Vagina (tissue), 2 donors: ENCODE data around the gene TMEM91. TPM values are rescaled to one million over a fixed set of nuclear protein-coding genes. Genes with fewer than 3 reads are reported as not detected.

Source experiments
- DNase-seq, 2 donors: peaks; one replicate each; pipeline ENCODE4 v3.0.0-alpha.2; 2017; ENCODE audit errors: extremely low spot score in 2 of 2
- H3K27ac ChIP-seq: fragments of 200-600 bp; sonication (generic); one replicate; pipeline ENCODE4 v1.5.1; 2019
- H3K27me3 ChIP-seq: fragments of 200-600 bp; sonication (generic); one replicate; pipeline ENCODE4 v1.5.1; 2019
- H3K36me3 ChIP-seq, 2 donors: fragments of 200-600 bp; sonication (generic); one replicate each; pipeline ENCODE4 v1.5.1; 2017 to 2019
- H3K4me1 ChIP-seq: fragments of 200-600 bp; sonication (generic); one replicate; pipeline ENCODE4 v1.5.1; 2019
- H3K4me3 ChIP-seq, 2 donors: fragments of 200-600 bp; sonication (generic); 1 replicate in 1 of 2; 2 replicates in 1 of 2; pipeline ENCODE4 v1.5.1; 2016 to 2019
- H3K9me3 ChIP-seq: fragments of 200-600 bp; sonication (generic); one replicate; pipeline ENCODE4 v1.5.1; 2019
- CTCF ChIP-seq, 3 experiments: fragments of 450-650 bp in 2 of 3; fragments of 200-600 bp in 1 of 3; sonication (generic) in 1 of 3; IDR thresholded peaks; one replicate each; pipeline ENCODE4 v1.5.1; 2017 to 2019; ENCODE audit warnings: antibody characterized with exemption in 3 of 3, mild to moderate bottlenecking in 2 of 3, moderate library complexity in 2 of 3
- POLR2A ChIP-seq, 2 donors: fragments of 450-650 bp; IDR thresholded peaks; one replicate each; pipeline ENCODE4 v1.6.1; 2017; ENCODE audit warnings: antibody characterized with exemption in 2 of 2, mild to moderate bottlenecking in 2 of 2, moderate library complexity in 2 of 2
- POLR2AphosphoS5 ChIP-seq, 2 donors: sonication (generic); formaldehyde crosslinking; IDR thresholded peaks; one replicate each; pipeline ENCODE4 v1.9.0; 2017; ENCODE audit warnings: antibody characterized with exemption in 2 of 2, mild to moderate bottlenecking in 2 of 2, low read depth in 1 of 2; ENCODE audit not compliant: insufficient read depth in 1 of 2
- intact Hi-C: fragments of 100-400 bp; cut with DNase I; formaldehyde crosslinking; loops from one replicate; pipeline ENCODE4 v1.15.1; 2023
- total RNA-seq: library from RNA; depleted of rRNA; stranded (reverse); fragments of >200 nt; gene quantifications from one replicate; pipeline ENCODE4 v1.2.3, GENCODE V29; 2016

Gene TMEM91
- 34.4 TPM for total RNA-seq

- Histone ChIP-seq H3K9me3 (no peaks in the 10 kb centered on the region), H3K27me3 (no peaks in the 10 kb centered on the region), H3K4me1 (peaks cover 47% of the 10 kb centered on the region), H3K36me3 (no peaks in the 10 kb centered on the region), H3K4me3 (peak within 1 kb of the TSS; percentile 65 to 70), H3K27ac (peak within 1 kb of the TSS; percentile 84)
- intact Hi-C loops = no loop called here
- DNase-seq = no peak
- TF ChIP-seq POLR2A (IDR thresholded peaks at IDR 0.05) (no peak), POLR2AphosphoS5 (IDR thresholded peaks at IDR 0.05; ENCODE audit: insufficient read depth in 1 of 2, low read depth in 1 of 2) (peak; percentile 53 to 69), CTCF (IDR thresholded peaks at IDR 0.05) (no peak)
These were observed at the start of gene TMEM91 for GRCh38 chr19:41376241-41376997. Gene TMEM91, plus strand, starts transcription at chr19:41376533. Its CDS starts 1,777 bp downstream, at chr19:41378310.

GRCh38 chr19:41327076-41327575, 49.2 kb upstream of the TMEM91 start:
- no peaks in the 10 kb centered on the region for H3K9me3 ChIP-seq
- TF ChIP-seq POLR2A (IDR thresholded peaks at IDR 0.05) (no peak), CTCF (IDR thresholded peaks at IDR 0.05) (no peak), POLR2AphosphoS5 (IDR thresholded peaks at IDR 0.05; ENCODE audit: insufficient read depth in 1 of 2, low read depth in 1 of 2) (no peak)
- peaks cover 70% of the 10 kb centered on the region for H3K4me1 ChIP-seq
- H3K27me3 ChIP-seq = no peaks in the 10 kb centered on the region
- peak overlapping the region; percentile 95 for H3K27ac ChIP-seq
- intact Hi-C loops = no loop called here
- DNase-seq = no peak
- peaks cover 0 to 27% of the 10 kb centered on the region in 2 donors for H3K36me3 ChIP-seq
- H3K4me3 ChIP-seq = peak overlapping the region; percentile 28 to 31

- DNase-seq = no peak
- Histone ChIP-seq H3K27me3 (no peaks in the 10 kb centered on the region), H3K9me3 (no peaks in the 10 kb centered on the region), H3K36me3 (peaks cover 0 to 32% of the 10 kb centered on the region in 2 donors), H3K4me1 (peaks cover 64% of the 10 kb centered on the region), H3K27ac (peak overlapping the region; percentile 95), H3K4me3 (peak overlapping the region; percentile 28 to 31)
- intact Hi-C loops = no loop called here
- TF ChIP-seq POLR2A (IDR thresholded peaks at IDR 0.05) (no peak), CTCF (IDR thresholded peaks at IDR 0.05) (no peak), POLR2AphosphoS5 (IDR thresholded peaks at IDR 0.05; ENCODE audit: insufficient read depth in 1 of 2, low read depth in 1 of 2) (peak in 1 of 2 donors; percentile 74)
These were observed 48.7 kb upstream of the TMEM91 start for GRCh38 chr19:41327576-41328156.

GRCh38 chr19:41328157-41328841, 48.0 kb upstream of the TMEM91 start:
- H3K27ac ChIP-seq = peak overlapping the region; percentile 95
- peaks cover 58% of the 10 kb centered on the region for H3K4me1 ChIP-seq
- DNase-seq = no peak
- no peaks in the 10 kb centered on the region for H3K27me3 ChIP-seq
- no peaks in the 10 kb centered on the region for H3K9me3 ChIP-seq
- TF ChIP-seq POLR2A (IDR thresholded peaks at IDR 0.05) = no peak
- no peak for TF ChIP-seq POLR2AphosphoS5 (IDR thresholded peaks at IDR 0.05; ENCODE audit: insufficient read depth in 1 of 2, low read depth in 1 of 2)
- TF ChIP-seq CTCF (IDR thresholded peaks at IDR 0.05) = no peak
- intact Hi-C loops = no loop called here
- peak overlapping the region; percentile 28 to 31 for H3K4me3 ChIP-seq
- H3K36me3 ChIP-seq = peaks cover 0 to 32% of the 10 kb centered on the region in 2 donors
